GM12878 (cell line): ENCODE results near the gene THBD. TPM values are rescaled to one million over a fixed set of nuclear protein-coding genes. Genes with fewer than 3 reads are reported as not detected.

Source experiments
- ATAC-seq: fragments of 200-7000 bp; cut with Tn5 transposase; 3 replicates; pipeline ENCODE4 v1.9.1; 2020; ENCODE audit warnings: mild to moderate bottlenecking, moderate library complexity
- BruUV-seq: library from RNA; stranded (reverse); fragments of 400-500 nt; replicated peaks from 2 replicates; lab custom pipeline; 2021; lab: Mats Ljungman, UMichigan
- CTCF ChIA-PET: fragments of 300-600 bp; sonication (Branson Sonifier 250); formaldehyde crosslinking; extraction: SDS; loops from one replicate; lab custom pipeline; 2021; ENCODE audit warnings: inconsistent platforms; lab: Yijun Ruan, JAX
- POLR2A ChIA-PET: fragments of 350-600 bp; formaldehyde crosslinking; extraction: SDS; loops from one replicate; lab custom pipeline; 2021; ENCODE audit warnings: inconsistent platforms; lab: Charles Lee
- RAD21 ChIA-PET: fragments of 300-600 bp; sonication (Branson Sonifier 250); formaldehyde crosslinking; loops from one replicate; lab custom pipeline; 2023; ENCODE audit warnings: antibody characterized with exemption; ENCODE audit not compliant: unreplicated experiment; lab: Charles Lee
- SMC1A ChIA-PET: fragments of 300-600 bp; sonication (Branson Sonifier 250); formaldehyde crosslinking; loops from one replicate; lab custom pipeline; 2023; ENCODE audit not compliant: unreplicated experiment, uncharacterized antibody; lab: Charles Lee
- DNase-seq: peaks from one replicate; pipeline ENCODE4 v3.0.0-alpha.2; 2011; ENCODE audit warnings: low read depth, low spot score
- FAIRE-seq: peaks from 3 replicates; lab custom pipeline; 2011; peaks lifted over from hg19 to GRCh38; lab: Jason Lieb, UNC
- H2AFZ ChIP-seq: 2 replicates; pipeline ENCODE4 v1.6.0; 2011; ENCODE audit warnings: low read depth, low read length, control low read depth; ENCODE audit not compliant: control insufficient read depth
- H3K27ac ChIP-seq: 2 replicates; pipeline ENCODE4 v1.5.1; 2011; ENCODE audit warnings: control low read depth; ENCODE audit not compliant: control insufficient read depth, insufficient read depth
- H3K27me3 ChIP-seq, 2 experiments: replicated peaks in 1 of 2; 2 replicates each; pipeline versions ENCODE4 v1.6.0 to v1.6.1; 2011; ENCODE audit warnings: low read length in 1 of 2; ENCODE audit not compliant: control insufficient read depth in 2 of 2, insufficient read depth in 2 of 2
- H3K36me3 ChIP-seq, 2 experiments: 2 replicates each; pipeline ENCODE4 v1.5.1; 2011; ENCODE audit warnings: low read length in 1 of 2; ENCODE audit not compliant: control insufficient read depth in 2 of 2, insufficient read depth in 2 of 2
- H3K4me1 ChIP-seq: 2 replicates; pipeline ENCODE4 v1.6.1; 2011; ENCODE audit warnings: mild to moderate bottlenecking, low read length, moderate library complexity, mixed read lengths; ENCODE audit not compliant: control insufficient read depth, insufficient read depth
- H3K4me2 ChIP-seq: 2 replicates; pipeline ENCODE4 v1.6.0; 2011; ENCODE audit warnings: control low read depth; ENCODE audit not compliant: control insufficient read depth, insufficient read depth
- H3K4me3 ChIP-seq: fragments of 200-600 bp; sonication (generic); 2 replicates; pipeline ENCODE4 v1.5.1; 2016
- H3K79me2 ChIP-seq: 2 replicates; pipeline ENCODE4 v1.6.0; 2011; ENCODE audit warnings: low read length; ENCODE audit not compliant: control insufficient read depth, insufficient read depth
- H3K9ac ChIP-seq: 2 replicates; pipeline ENCODE4 v1.8.0; 2011; ENCODE audit warnings: low read length, control low read depth, mixed read lengths; ENCODE audit not compliant: control insufficient read depth, insufficient read depth
- H3K9me3 ChIP-seq: replicated peaks from 3 replicates; pipeline ENCODE4 v1.5.1; 2011; ENCODE audit warnings: mild to moderate bottlenecking, low read length; ENCODE audit not compliant: control insufficient read depth, insufficient read depth
- H4K20me1 ChIP-seq: 2 replicates; pipeline ENCODE4 v1.6.0; 2011; ENCODE audit not compliant: control insufficient read depth, insufficient read depth
- BRCA1 ChIP-seq: IDR thresholded peaks from 2 replicates; pipeline ENCODE4 v1.6.1; 2011; ENCODE audit warnings: low read depth, low read length, improper control_type of control experiment
- CHD1 ChIP-seq: IDR thresholded peaks from 2 replicates; pipeline ENCODE4 v1.6.1; 2012; ENCODE audit warnings: low read depth, low read length, improper control_type of control experiment
- CHD4 ChIP-seq: fragments of 200-600 bp; sonication (generic); IDR thresholded peaks from 2 replicates; pipeline ENCODE4 v1.6.1; 2016; ENCODE audit warnings: mild to moderate bottlenecking
- EP300 ChIP-seq, 2 experiments: fragments of 150-350 bp in 1 of 2; IDR thresholded peaks; 2 replicates each; pipeline ENCODE4 v1.6.1; 2011 to 2012; ENCODE audit warnings: low read depth in 2 of 2, low read length in 2 of 2, borderline replicate concordance in 1 of 2, improper control_type of control experiment in 1 of 2, inconsistent platforms in 1 of 2; ENCODE audit not compliant: control insufficient read depth in 1 of 2
- IKZF2 ChIP-seq, 2 experiments: fragments of 450-650 bp; IDR thresholded peaks; 2 replicates each; pipeline ENCODE4 v1.6.1; 2017; ENCODE audit warnings: mild to moderate bottlenecking in 2 of 2, moderate library complexity in 2 of 2
- JUND ChIP-seq: IDR thresholded peaks from 2 replicates; pipeline ENCODE4 v1.6.1; 2012; ENCODE audit warnings: low read depth, mild to moderate bottlenecking, low read length, improper control_type of control experiment, moderate library complexity
- MEF2B ChIP-seq: fragments of 450-650 bp; IDR thresholded peaks from 2 replicates; pipeline ENCODE4 v1.6.1; 2018; ENCODE audit warnings: mild to moderate bottlenecking, moderate library complexity; ENCODE audit not compliant: partially characterized antibody, poor library complexity, severe bottlenecking
- MLLT1 ChIP-seq: fragments of 450-650 bp; IDR thresholded peaks from 2 replicates; pipeline ENCODE4 v1.6.1; 2016; ENCODE audit warnings: mild to moderate bottlenecking
- MXI1 ChIP-seq: fragments of 150-350 bp; IDR thresholded peaks from 2 replicates; pipeline ENCODE4 v1.6.1; 2011; ENCODE audit warnings: low read depth, mild to moderate bottlenecking, inconsistent platforms, low read length, improper control_type of control experiment
- NR2C2 ChIP-seq: IDR thresholded peaks from 2 replicates; pipeline ENCODE4 v1.6.1; 2011; ENCODE audit warnings: borderline replicate concordance, low read depth; ENCODE audit not compliant: control insufficient read depth, insufficient read length
- NR2F1 ChIP-seq: fragments of 450-650 bp; conservative IDR thresholded peaks from 2 replicates; pipeline ENCODE4 v1.6.1; 2017; ENCODE audit warnings: mild to moderate bottlenecking
- PAX5 ChIP-seq: IDR thresholded peaks from 2 replicates; pipeline ENCODE4 v1.6.1; 2011; ENCODE audit warnings: low read depth, low read length, borderline replicate concordance
- POLR2AphosphoS5 ChIP-seq: IDR thresholded peaks from 2 replicates; pipeline ENCODE4 v1.6.1; 2011; ENCODE audit warnings: mild to moderate bottlenecking, low read length, inconsistent platforms
- RAD21 ChIP-seq: IDR thresholded peaks from 2 replicates; pipeline ENCODE4 v1.6.1; 2011; ENCODE audit warnings: mild to moderate bottlenecking, low read depth, low read length, moderate library complexity; ENCODE audit not compliant: insufficient read depth
- RUNX3 ChIP-seq: IDR thresholded peaks from 2 replicates; pipeline ENCODE4 v1.6.1; 2012; ENCODE audit warnings: low read length, inconsistent platforms
- SMAD1 ChIP-seq: fragments of 450-650 bp; IDR thresholded peaks from 2 replicates; pipeline ENCODE4 v1.6.1; 2018; ENCODE audit warnings: mild to moderate bottlenecking, low read depth; ENCODE audit not compliant: partially characterized antibody
- SMAD5 ChIP-seq: IDR thresholded peaks from 2 replicates; pipeline ENCODE4 v1.6.1; 2016; ENCODE audit warnings: antibody characterized with exemption, low read depth
- ZBTB4 ChIP-seq: fragments of 450-650 bp; formaldehyde crosslinking; IDR thresholded peaks from 2 replicates; pipeline ENCODE4 v1.4.0; 2022; ENCODE audit warnings: mild to moderate bottlenecking, moderate library complexity
- WGBS: methylation state at CpG from one replicate; pipeline ENCODE4 v1.1.6; 2016; ENCODE audit warnings: low lambda C conversion rate; ENCODE audit not compliant: insufficient replicate concordance, insufficient coverage; ENCODE audit errors: missing lambda C conversion rate; 5-methylcytosine and 5-hydroxymethylcytosine counted together
- in situ Hi-C: fragments of 300-500 bp; cut with MboI; formaldehyde crosslinking; loops from 9 replicates; pipeline ENCODE4 v1.14.3; 2018; ENCODE audit warnings: mixed read lengths
- intact Hi-C: fragments of 100-400 bp; cut with micrococcal nuclease; formaldehyde crosslinking; loops from one replicate; pipeline ENCODE4 v1.14.2; 2022; ENCODE audit not compliant: unreplicated experiment
- polyA plus RNA-seq, 11 experiments: library from polyadenylated mRNA; depleted of rRNA in 4 of 11; unstranded in 6 of 11; stranded (reverse) in 5 of 11; fragments of >200 nt; fragmentation: Nextera tagmentation in 4 of 11; fragmentation: Illumina TruSeq in 1 of 11; extraction: Ambion mirVana in 4 of 11; extraction: Trizol in 1 of 11; gene quantifications; 1 replicate in 1 of 11; 2 replicates in 10 of 11; pipeline versions ENCODE4 v1.2.1 to v1.2.3, GENCODE V29; 2011 to 2016; ENCODE audit warnings: inconsistent platforms in 2 of 11, missing spikeins in 2 of 11, low read depth in 1 of 11
- total RNA-seq, 4 experiments: library from RNA; depleted of rRNA in 3 of 4; stranded (reverse); fragments of >200 nt in 3 of 4; fragmentation: Illumina TruSeq in 1 of 4; extraction: Trizol in 1 of 4; gene quantifications; 2 replicates each; pipeline versions ENCODE4 v1.2.1 to v1.2.3, GENCODE V29; 2013 to 2021

Gene THBD
- total and polyA plus RNA-seq, 10 of the 15 experiments (the other 5 are each of a cell fraction or from before 2014, with no cell fraction given): not detected

- H4K20me1 ChIP-seq: no peaks in the 10 kb centered on the region
- H3K9me3 ChIP-seq: no peaks in the 10 kb centered on the region
- in situ Hi-C loops (no loop called here), intact Hi-C loops (no loop called here)
- WGBS: 0% methylated on average over 3 of the region's 3 CpGs
- ChIA-PET SMC1A (interaction anchor here (1.1 kb wide), 1 partner anchor 10 kb away, joined by 3 read pairs; no protein-coding TSS in a partner anchor), POLR2A (no interaction called here), RAD21 (no interaction called here), CTCF (interaction anchor here (1.3 kb wide), 1 partner anchor 10 kb away, joined by 3 read pairs; no protein-coding TSS in a partner anchor)
- no peak overlapping the region for H3K9ac ChIP-seq
- H3K36me3 ChIP-seq: no peaks in the 10 kb centered on the region
- no peak for FAIRE-seq
- H3K4me3 ChIP-seq: no peak overlapping the region
- DNase-seq: no peak
- BruUV-seq: no TSS peak
- H3K4me1 ChIP-seq: no peaks in the 10 kb centered on the region
- H3K79me2 ChIP-seq: no peaks in the 10 kb centered on the region
- ATAC-seq: no peak
- no peak overlapping the region for H3K4me2 ChIP-seq
- TF ChIP-seq MLLT1: no peak
- no peak for TF ChIP-seq NR2C2
- no peak for TF ChIP-seq SMAD5
- TF ChIP-seq CHD1: no peak
- TF ChIP-seq IKZF2 (IDR thresholded peaks at IDR 0.05): no peak
- TF ChIP-seq EP300 (IDR thresholded peaks at IDR 0.05; ENCODE audit: borderline replicate concordance in 1 of 2, control insufficient read depth in 1 of 2, low read depth in 2 of 2, low read length in 2 of 2): no peak
- no peak for TF ChIP-seq BRCA1
- no peak for TF ChIP-seq MXI1
- no peak for TF ChIP-seq MEF2B
- no peak for TF ChIP-seq JUND
- TF ChIP-seq POLR2AphosphoS5: no peak
- no peak for TF ChIP-seq RAD21
- no peak for TF ChIP-seq ZBTB4
- TF ChIP-seq RUNX3: no peak
- TF ChIP-seq NR2F1: no peak
- no peak for TF ChIP-seq CHD4
- TF ChIP-seq PAX5: no peak
- no peak for TF ChIP-seq SMAD1
- H3K27ac ChIP-seq: no peak overlapping the region
- no peak overlapping the region for H2AFZ ChIP-seq
- no peaks in the 10 kb centered on the region for H3K27me3 ChIP-seq
Measured at GRCh38 chr20:23074052-23074451, 24.6 kb upstream of the THBD start.
